ENCODE data around the gene LYZL2. TPM values are rescaled to one million over a fixed set of nuclear protein-coding genes. Genes with fewer than 3 reads are reported as not detected.

The LYZL2 gene
- total RNA-seq, 1 donor from 2014 or later = not detected

GRCh38 chr10:30583778-30584415 lies 45.7 kb downstream of the LYZL2 start:
- no peaks in the 10 kb centered on the region for H3K36me3 Mint-ChIP-seq
- no peak for TF ChIP-seq CTCF (conservative IDR thresholded peaks at IDR 0.05)
- no peaks in the 10 kb centered on the region for H3K9me3 Mint-ChIP-seq
- peaks cover 26% of the 10 kb centered on the region for H3K4me1 Mint-ChIP-seq (ENCODE audit: unreplicated experiment)
- no peak for DNase-seq (ENCODE audit: extremely low spot score, unreplicated experiment)
- peak overlapping the region; percentile 54 for H3K27ac Mint-ChIP-seq
- H3K27me3 Mint-ChIP-seq = no peaks in the 10 kb centered on the region
- peak overlapping the region; percentile 76 for H3K4me3 Mint-ChIP-seq

GRCh38 chr10:30581779-30582380 lies 47.7 kb downstream of the LYZL2 start:
- Mint-ChIP-seq H3K4me3 (no peak overlapping the region), H3K27ac (no peak overlapping the region), H3K36me3 (no peaks in the 10 kb centered on the region), H3K4me1 (ENCODE audit: unreplicated experiment) (peaks cover 28% of the 10 kb centered on the region), H3K9me3 (no peaks in the 10 kb centered on the region), H3K27me3 (no peaks in the 10 kb centered on the region)
- DNase-seq (ENCODE audit: extremely low spot score, unreplicated experiment) = no peak
- peak; percentile 86 for TF ChIP-seq CTCF (conservative IDR thresholded peaks at IDR 0.05)

- DNase-seq (ENCODE audit: extremely low spot score, unreplicated experiment) = no peak
- H3K9me3 Mint-ChIP-seq = no peaks in the 10 kb centered on the region
- H3K4me3 Mint-ChIP-seq = no peak overlapping the region
- H3K36me3 Mint-ChIP-seq = no peaks in the 10 kb centered on the region
- no peaks in the 10 kb centered on the region for H3K27me3 Mint-ChIP-seq
- TF ChIP-seq CTCF (conservative IDR thresholded peaks at IDR 0.05) = no peak
- peaks cover 28% of the 10 kb centered on the region for H3K4me1 Mint-ChIP-seq (ENCODE audit: unreplicated experiment)
- no peak overlapping the region for H3K27ac Mint-ChIP-seq
Measured at GRCh38 chr10:30580676-30581075, 48.9 kb downstream of the LYZL2 start.

GRCh38 chr10:30580241-30580640 lies 49.3 kb downstream of the LYZL2 start:
- peaks cover 28% of the 10 kb centered on the region for H3K4me1 Mint-ChIP-seq (ENCODE audit: unreplicated experiment)
- H3K9me3 Mint-ChIP-seq = no peaks in the 10 kb centered on the region
- no peak overlapping the region for H3K27ac Mint-ChIP-seq
- no peak for DNase-seq (ENCODE audit: extremely low spot score, unreplicated experiment)
- no peaks in the 10 kb centered on the region for H3K36me3 Mint-ChIP-seq
- no peak overlapping the region for H3K4me3 Mint-ChIP-seq
- no peak for TF ChIP-seq CTCF (conservative IDR thresholded peaks at IDR 0.05)
- no peaks in the 10 kb centered on the region for H3K27me3 Mint-ChIP-seq

- Mint-ChIP-seq H3K36me3 (no peaks in the 10 kb centered on the region), H3K27me3 (no peaks in the 10 kb centered on the region), H3K4me3 (no peak overlapping the region), H3K27ac (peak overlapping the region; percentile 50), H3K9me3 (no peaks in the 10 kb centered on the region), H3K4me1 (ENCODE audit: unreplicated experiment) (peaks cover 28% of the 10 kb centered on the region)
- TF ChIP-seq CTCF (conservative IDR thresholded peaks at IDR 0.05) = no peak
- no peak for DNase-seq (ENCODE audit: extremely low spot score, unreplicated experiment)
Measured at GRCh38 chr10:30579574-30579973, 50.0 kb downstream of the LYZL2 start.

All from type B pancreatic cell (in vitro differentiated cells).